OCI-LY3 (cell line): ENCODE measurements around the gene SLC25A13.

Source experiments
- H2AFZ ChIP-seq: fragments of 200-600, 300-600 bp; shearing (Covaris generic); 2 replicates; pipeline ENCODE4 v1.6.0; 2014; ENCODE audit warnings: antibody characterized with exemption, low read depth, low read length
- H3K27ac ChIP-seq: fragments of 200-600, 300-600 bp; sonication (generic); 2 replicates; pipeline ENCODE4 v1.5.1; 2014; ENCODE audit warnings: mild to moderate bottlenecking, low read length, moderate library complexity, mixed read lengths
- H3K27me3 ChIP-seq: fragments of 200-600, 300-600 bp; sonication (generic); 2 replicates; pipeline ENCODE4 v1.6.1; 2014; ENCODE audit warnings: low read depth, low read length, mixed read lengths
- H3K36me3 ChIP-seq: fragments of 200-600, 300-600 bp; sonication (generic); replicated peaks from 2 replicates; pipeline ENCODE3; 2014; ENCODE audit warnings: low read depth, low read length, mixed read lengths
- H3K4me1 ChIP-seq: fragments of 300-600, 200-600 bp; sonication (generic); 2 replicates; pipeline ENCODE4 v1.6.1; 2014; ENCODE audit warnings: low read length, mixed read lengths
- H3K4me2 ChIP-seq: fragments of 200-600, 300-600 bp; sonication (generic); 2 replicates; pipeline ENCODE4 v1.6.1; 2014; ENCODE audit warnings: low read length, mixed read lengths
- H3K4me3 ChIP-seq: fragments of 300-600, 200-600 bp; sonication (generic); 2 replicates; pipeline ENCODE4 v1.5.1; 2014; ENCODE audit warnings: antibody characterized with exemption, mild to moderate bottlenecking, low read length, moderate library complexity
- H3K79me2 ChIP-seq: fragments of 300-600, 200-600 bp; shearing (Covaris generic); 2 replicates; pipeline ENCODE4 v1.6.1; 2014; ENCODE audit warnings: mild to moderate bottlenecking, low read length, mixed read lengths
- H3K9ac ChIP-seq: fragments of 300-600, 200-600 bp; shearing (Covaris generic); 2 replicates; pipeline ENCODE4 v1.6.0; 2014; ENCODE audit warnings: mild to moderate bottlenecking, low read length, moderate library complexity
- H3K9me3 ChIP-seq: fragments of 200-600, 300-600 bp; shearing (Covaris generic); 2 replicates; pipeline ENCODE4 v1.6.1; 2014; ENCODE audit warnings: low read length, mixed read lengths; ENCODE audit not compliant: insufficient read depth
- H4K20me1 ChIP-seq: fragments of 200-600, 300-600 bp; sonication (generic); 2 replicates; pipeline ENCODE4 v1.6.1; 2016; ENCODE audit warnings: low read length, mixed read lengths; ENCODE audit not compliant: insufficient read depth
- EZH2phosphoT487 ChIP-seq: fragments of 200-600 bp; shearing (Covaris generic); IDR thresholded peaks from 2 replicates; pipeline ENCODE4 v1.6.1; 2018; ENCODE audit warnings: antibody characterized with exemption, mixed run types, low read depth
- TF ChIP-seq, protein P1 (sequence below): fragments of 200-600, 300-600 bp; sonication (generic); IDR thresholded peaks from 2 replicates; pipeline ENCODE4 v1.5.1; 2014; ENCODE audit warnings: antibody characterized with exemption, low read length, low read depth

The SLC25A13 gene

DNA sequence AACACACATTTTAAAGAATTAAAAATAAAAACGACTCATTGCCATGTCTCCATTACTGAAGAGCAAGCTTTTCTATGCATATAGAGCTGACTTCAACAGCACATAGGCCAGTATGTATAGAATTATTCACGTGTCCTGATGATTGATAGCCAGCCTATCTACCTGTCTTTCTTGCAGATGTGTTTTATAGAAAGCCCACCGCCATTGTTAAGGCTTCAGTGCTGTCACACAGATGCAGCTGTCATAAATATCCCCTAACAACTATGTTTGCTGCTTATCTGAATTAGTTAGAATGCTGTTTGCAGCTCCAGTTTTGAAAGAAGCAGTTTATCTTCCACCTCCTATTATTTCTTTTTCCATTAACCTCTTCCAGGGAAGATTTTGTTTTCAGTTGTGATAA lies 235.9 kb downstream of the SLC25A13 start:
- Histone ChIP-seq H2AFZ (no peak overlapping the region), H3K27ac (no peak overlapping the region)

DNA sequence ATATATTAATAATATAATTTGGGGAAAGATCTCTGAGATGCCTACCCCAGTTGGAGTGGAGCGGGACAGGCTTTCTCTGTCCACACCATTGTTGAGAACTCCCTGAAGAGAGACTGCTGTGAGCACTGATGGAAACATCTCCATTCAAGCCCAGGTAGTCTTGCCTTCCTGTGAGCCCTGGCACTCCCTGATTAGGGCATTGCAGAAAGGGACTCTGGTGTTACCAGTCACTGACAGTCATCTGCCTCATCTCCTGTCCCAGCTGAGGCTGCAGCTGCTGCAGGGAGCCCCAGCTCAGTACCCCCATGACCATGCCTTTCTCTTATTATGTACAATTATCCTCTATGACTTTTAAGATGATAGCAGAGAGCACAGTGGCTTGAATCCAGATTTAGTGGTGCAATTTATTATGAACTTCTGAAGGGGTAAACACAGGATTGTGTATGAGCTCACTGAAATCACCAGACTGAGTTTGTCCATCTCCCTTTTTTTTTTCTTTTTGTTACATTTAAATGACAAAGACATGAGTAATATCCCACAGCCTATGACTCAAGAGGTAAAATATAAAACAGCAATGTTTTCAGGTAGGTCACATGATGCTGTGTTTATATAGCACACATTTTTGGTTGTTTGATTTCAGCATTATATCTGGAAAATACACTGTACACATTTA lies 236.9 kb downstream of the SLC25A13 start:
- Histone ChIP-seq H3K79me2 (no peaks in the 10 kb centered on the region), H3K36me3 (no peaks in the 10 kb centered on the region), H3K9me3 (no peaks in the 10 kb centered on the region), H3K27me3 (peaks cover 5% of the 10 kb centered on the region; the same call in 1 of the 2 replicates), H3K4me2 (no peak overlapping the region), H4K20me1 (no peaks in the 10 kb centered on the region), H3K4me3 (no peak overlapping the region), H3K27ac (no peak overlapping the region), H3K4me1 (no peaks in the 10 kb centered on the region), H3K9ac (no peak overlapping the region), H2AFZ (no peak overlapping the region)
- TF ChIP-seq, protein P1, sequence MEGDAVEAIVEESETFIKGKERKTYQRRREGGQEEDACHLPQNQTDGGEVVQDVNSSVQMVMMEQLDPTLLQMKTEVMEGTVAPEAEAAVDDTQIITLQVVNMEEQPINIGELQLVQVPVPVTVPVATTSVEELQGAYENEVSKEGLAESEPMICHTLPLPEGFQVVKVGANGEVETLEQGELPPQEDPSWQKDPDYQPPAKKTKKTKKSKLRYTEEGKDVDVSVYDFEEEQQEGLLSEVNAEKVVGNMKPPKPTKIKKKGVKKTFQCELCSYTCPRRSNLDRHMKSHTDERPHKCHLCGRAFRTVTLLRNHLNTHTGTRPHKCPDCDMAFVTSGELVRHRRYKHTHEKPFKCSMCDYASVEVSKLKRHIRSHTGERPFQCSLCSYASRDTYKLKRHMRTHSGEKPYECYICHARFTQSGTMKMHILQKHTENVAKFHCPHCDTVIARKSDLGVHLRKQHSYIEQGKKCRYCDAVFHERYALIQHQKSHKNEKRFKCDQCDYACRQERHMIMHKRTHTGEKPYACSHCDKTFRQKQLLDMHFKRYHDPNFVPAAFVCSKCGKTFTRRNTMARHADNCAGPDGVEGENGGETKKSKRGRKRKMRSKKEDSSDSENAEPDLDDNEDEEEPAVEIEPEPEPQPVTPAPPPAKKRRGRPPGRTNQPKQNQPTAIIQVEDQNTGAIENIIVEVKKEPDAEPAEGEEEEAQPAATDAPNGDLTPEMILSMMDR = no peak
- no peak for TF ChIP-seq EZH2phosphoT487

More for the DNA sequence above, 235.9 kb downstream of the SLC25A13 start:
- TF ChIP-seq, protein P1 = no peak
- no peak for TF ChIP-seq EZH2phosphoT487
- Histone ChIP-seq H3K4me2 (no peak overlapping the region), H3K27me3 (peaks cover 5% of the 10 kb centered on the region; the same call in 1 of the 2 replicates), H3K36me3 (no peaks in the 10 kb centered on the region), H3K9me3 (no peaks in the 10 kb centered on the region), H3K4me3 (no peak overlapping the region), H3K4me1 (no peaks in the 10 kb centered on the region), H4K20me1 (no peaks in the 10 kb centered on the region), H3K9ac (no peak overlapping the region), H3K79me2 (no peaks in the 10 kb centered on the region)

DNA sequence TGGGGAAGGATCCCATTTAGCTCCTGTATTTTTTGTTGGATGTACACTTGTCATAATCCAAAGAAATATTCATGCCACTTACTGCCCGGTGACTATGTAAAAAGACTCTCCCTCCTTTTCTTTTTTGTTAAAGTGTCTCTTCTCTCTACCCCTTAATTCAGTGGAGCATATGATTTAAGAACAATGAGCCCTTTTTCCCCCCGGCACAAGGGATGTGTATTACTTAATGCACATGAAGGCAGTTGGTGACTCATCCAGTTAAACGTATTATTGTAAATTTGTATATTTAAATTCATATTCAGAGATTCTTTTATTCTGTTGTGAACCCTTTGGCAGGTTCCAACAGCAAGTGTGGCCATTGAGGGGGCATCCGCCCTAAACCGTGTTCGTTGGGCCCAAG lies 241.9 kb downstream of the SLC25A13 start:
- Histone ChIP-seq H3K36me3 (no peaks in the 10 kb centered on the region), H3K27ac (no peak overlapping the region), H3K4me2 (no peak overlapping the region), H3K4me1 (0 out of 2 replicates have a peak, but pooled peaks cover 4% of the 10 kb centered on the region), H2AFZ (no peak overlapping the region), H3K27me3 (peaks cover 15% of the 10 kb centered on the region), H3K9ac (no peak overlapping the region), H3K4me3 (no peak overlapping the region), H3K79me2 (no peaks in the 10 kb centered on the region), H4K20me1 (no peaks in the 10 kb centered on the region), H3K9me3 (no peaks in the 10 kb centered on the region)
- TF ChIP-seq EZH2phosphoT487 = no peak
- TF ChIP-seq, protein P1 = no peak

DNA sequence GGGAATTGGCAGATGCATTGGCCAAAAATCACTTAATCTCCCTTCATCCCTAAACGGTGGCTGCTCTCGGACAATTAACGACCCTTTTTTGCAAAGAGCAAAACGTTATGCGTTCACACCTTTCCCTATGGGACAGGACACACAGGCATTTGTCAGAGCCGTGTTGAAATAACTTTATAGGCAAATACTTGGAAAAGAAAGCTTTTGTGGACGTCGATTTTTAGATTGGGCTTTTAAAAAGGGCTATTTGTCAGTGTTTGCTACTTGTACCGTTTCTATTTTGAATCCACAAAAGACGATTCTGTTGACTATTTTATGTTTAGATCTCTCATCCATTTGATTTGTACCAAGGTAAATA lies 245.6 kb downstream of the SLC25A13 start:
- H2AFZ ChIP-seq = peak overlapping the region; percentile 80; the same call in 1 of the 2 replicates
- H3K27ac ChIP-seq = no peak overlapping the region
- no peaks in the 10 kb centered on the region for H3K79me2 ChIP-seq
- peaks cover 15% of the 10 kb centered on the region for H3K27me3 ChIP-seq
- H3K4me2 ChIP-seq = peak overlapping the region; percentile 95
- peak overlapping the region; percentile 79 for H3K4me3 ChIP-seq
- no peaks in the 10 kb centered on the region for H3K36me3 ChIP-seq
- no peaks in the 10 kb centered on the region for H4K20me1 ChIP-seq
- TF ChIP-seq, protein P1 = no peak
- TF ChIP-seq EZH2phosphoT487 = no peak
- no peak overlapping the region for H3K9ac ChIP-seq
- 0 out of 2 replicates have a peak, but pooled peaks cover 4% of the 10 kb centered on the region for H3K4me1 ChIP-seq
- no peaks in the 10 kb centered on the region for H3K9me3 ChIP-seq
